ENCODE data around the gene APOL4. TPM values are rescaled to one million over a fixed set of nuclear protein-coding genes. Genes with fewer than 3 reads are reported as not detected.

APOL4 gene
- total RNA-seq (2022; extraction: Qiagen RNA extraction): not detected in 5 replicates

GRCh38 chr22:36201630-36202319 is at the start of gene APOL4:
TSS of gene APOL4 (minus strand) at chr22:36201809. CDS start at chr22:36201734, 75 bp downstream.

GRCh38 chr22:36239401-36240171 is 38.0 kb upstream of the APOL4 start, which contains the start of gene APOL2:
TSS of gene APOL2 (minus strand) at chr22:36239527. CDS start at chr22:36233162, 6,365 bp downstream.

GRCh38 chr22:36160499-36160942 is 41.1 kb downstream of the APOL4 start, which contains the start of gene APOL3:
TSS of gene APOL3 (minus strand) at chr22:36160755. CDS start at chr22:36149055, 11,700 bp downstream.

Other genes with a start within 250 kb of the APOL4 start
- gene RBFOX2, start 173.0 kb downstream of the APOL4 start, total RNA-seq (2022; extraction: Qiagen RNA extraction): 26.5 to 36.4 TPM (median 30.5 TPM) in 5 replicates
- gene APOL3, start 41.1 kb downstream of the APOL4 start, total RNA-seq (2022; extraction: Qiagen RNA extraction): 0.07 to 0.10 TPM in 2 of 5 replicates, not detected in the others
- 31.0 to 42.8 TPM (median 37.3 TPM) in 5 replicates for gene APOL2, start 37.7 kb upstream of the APOL4 start, total RNA-seq (2022; extraction: Qiagen RNA extraction)
- 9.3 to 14.1 TPM (median 11.5 TPM) in 5 replicates for gene APOL1, start 51.3 kb upstream of the APOL4 start, total RNA-seq (2022; extraction: Qiagen RNA extraction)
- 159 to 193 TPM (median 175 TPM) in 5 replicates for gene MYH9, start 186.2 kb upstream of the APOL4 start, total RNA-seq (2022; extraction: Qiagen RNA extraction)